Pericardium fibroblast (primary cell): Measurements from ENCODE around the gene MBD3L2. TPM values are rescaled to one million over a fixed set of nuclear protein-coding genes. Genes with fewer than 3 reads are reported as not detected.

Experiments used
- total RNA-seq: library from RNA; depleted of rRNA; stranded (reverse); fragments of >200 nt; gene quantifications from 2 replicates; pipeline ENCODE4 v1.2.3, GENCODE V29; 2015

Gene MBD3L2
- total RNA-seq: not detected in 2 replicates

DNA sequence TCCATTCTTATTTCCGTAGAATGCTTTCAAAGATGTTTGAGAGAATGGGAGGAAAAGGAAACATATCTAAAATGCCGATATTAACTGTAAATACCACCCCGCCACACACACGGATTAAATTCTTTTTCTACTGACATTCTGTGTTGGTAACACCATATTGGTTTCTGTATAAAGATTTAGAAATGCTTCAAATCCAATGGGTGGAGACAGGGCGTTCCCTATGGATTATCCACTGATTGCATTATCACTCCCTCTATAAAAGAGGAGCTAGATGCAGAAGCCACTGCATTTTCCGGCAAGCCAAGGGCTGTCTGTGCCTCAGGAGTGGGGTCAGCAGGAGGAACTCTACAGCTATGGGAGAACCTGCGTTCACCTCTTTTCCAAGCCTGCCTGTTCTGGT, at the start of gene MBD3L2:
MBD3L2 (plus strand) TSS at position 301 of the 400 bp plus-strand sequence; CDS start at position 354, 53 bp downstream.

DNA sequence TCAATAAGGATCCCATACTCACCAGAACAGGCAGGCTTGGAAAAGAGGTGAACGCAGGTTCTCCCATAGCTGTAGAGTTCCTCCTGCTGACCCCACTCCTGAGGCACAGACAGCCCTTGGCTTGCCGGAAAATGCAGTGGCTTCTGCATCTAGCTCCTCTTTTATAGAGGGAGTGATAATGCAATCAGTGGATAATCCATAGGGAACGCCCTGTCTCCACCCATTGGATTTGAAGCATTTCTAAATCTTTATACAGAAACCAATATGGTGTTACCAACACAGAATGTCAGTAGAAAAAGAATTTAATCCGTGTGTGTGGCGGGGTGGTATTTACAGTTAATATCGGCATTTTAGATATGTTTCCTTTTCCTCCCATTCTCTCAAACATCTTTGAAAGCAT, 27.8 kb upstream of the MBD3L2 start, which contains the start of gene MBD3L2B:
MBD3L2B (minus strand) TSS at position 101 of the 400 bp plus-strand sequence; CDS start at position 67, 34 bp downstream.

DNA sequence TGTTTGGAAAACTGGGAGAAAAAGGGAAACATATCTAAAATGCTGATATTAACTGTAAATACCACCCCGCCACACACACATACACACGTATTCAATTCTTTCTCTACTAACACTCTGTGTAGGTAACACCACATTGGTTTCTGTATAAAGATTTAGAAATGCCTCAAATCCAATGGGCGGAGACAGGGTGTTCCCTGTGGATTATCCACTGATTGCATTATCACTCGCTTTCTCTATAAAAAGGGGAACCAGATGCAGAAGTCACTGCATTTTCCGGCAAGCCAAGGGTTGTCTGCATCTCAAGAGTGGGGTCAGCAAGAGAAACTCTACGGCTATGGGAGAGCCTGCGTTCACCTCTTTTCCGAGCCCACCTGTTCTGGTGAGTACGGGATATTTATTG, 18.8 kb upstream of the MBD3L2 start, which contains the start of gene MBD3L5:
MBD3L5 (plus strand) TSS at position 301 of the 400 bp plus-strand sequence; CDS start at position 335, 34 bp downstream.

DNA sequence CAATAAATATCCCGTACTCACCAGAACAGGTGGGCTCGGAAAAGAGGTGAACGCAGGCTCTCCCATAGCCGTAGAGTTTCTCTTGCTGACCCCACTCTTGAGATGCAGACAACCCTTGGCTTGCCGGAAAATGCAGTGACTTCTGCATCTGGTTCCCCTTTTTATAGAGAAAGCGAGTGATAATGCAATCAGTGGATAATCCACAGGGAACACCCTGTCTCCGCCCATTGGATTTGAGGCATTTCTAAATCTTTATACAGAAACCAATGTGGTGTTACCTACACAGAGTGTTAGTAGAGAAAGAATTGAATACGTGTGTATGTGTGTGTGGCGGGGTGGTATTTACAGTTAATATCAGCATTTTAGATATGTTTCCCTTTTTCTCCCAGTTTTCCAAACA, 9.0 kb upstream of the MBD3L2 start, which contains the start of gene MBD3L4:
MBD3L4 (minus strand) TSS at position 101 of the 400 bp plus-strand sequence; CDS start at position 66, 35 bp downstream.

DNA sequence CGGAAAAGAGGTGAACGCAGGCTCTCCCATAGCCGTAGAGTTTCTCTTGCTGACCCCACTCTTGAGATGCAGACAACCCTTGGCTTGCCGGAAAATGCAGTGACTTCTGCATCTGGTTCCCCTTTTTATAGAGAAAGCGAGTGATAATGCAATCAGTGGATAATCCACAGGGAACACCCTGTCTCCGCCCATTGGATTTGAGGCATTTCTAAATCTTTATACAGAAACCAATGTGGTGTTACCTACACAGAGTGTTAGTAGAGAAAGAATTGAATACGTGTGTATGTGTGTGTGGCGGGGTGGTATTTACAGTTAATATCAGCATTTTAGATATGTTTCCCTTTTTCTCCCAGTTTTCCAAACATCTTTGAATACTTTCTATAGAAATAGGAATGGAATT, 9.5 kb downstream of the MBD3L2 start, which contains the start of gene MBD3L3:
MBD3L3 (minus strand) TSS at position 101 of the 400 bp plus-strand sequence; CDS start at position 30, 71 bp downstream.

DNA sequence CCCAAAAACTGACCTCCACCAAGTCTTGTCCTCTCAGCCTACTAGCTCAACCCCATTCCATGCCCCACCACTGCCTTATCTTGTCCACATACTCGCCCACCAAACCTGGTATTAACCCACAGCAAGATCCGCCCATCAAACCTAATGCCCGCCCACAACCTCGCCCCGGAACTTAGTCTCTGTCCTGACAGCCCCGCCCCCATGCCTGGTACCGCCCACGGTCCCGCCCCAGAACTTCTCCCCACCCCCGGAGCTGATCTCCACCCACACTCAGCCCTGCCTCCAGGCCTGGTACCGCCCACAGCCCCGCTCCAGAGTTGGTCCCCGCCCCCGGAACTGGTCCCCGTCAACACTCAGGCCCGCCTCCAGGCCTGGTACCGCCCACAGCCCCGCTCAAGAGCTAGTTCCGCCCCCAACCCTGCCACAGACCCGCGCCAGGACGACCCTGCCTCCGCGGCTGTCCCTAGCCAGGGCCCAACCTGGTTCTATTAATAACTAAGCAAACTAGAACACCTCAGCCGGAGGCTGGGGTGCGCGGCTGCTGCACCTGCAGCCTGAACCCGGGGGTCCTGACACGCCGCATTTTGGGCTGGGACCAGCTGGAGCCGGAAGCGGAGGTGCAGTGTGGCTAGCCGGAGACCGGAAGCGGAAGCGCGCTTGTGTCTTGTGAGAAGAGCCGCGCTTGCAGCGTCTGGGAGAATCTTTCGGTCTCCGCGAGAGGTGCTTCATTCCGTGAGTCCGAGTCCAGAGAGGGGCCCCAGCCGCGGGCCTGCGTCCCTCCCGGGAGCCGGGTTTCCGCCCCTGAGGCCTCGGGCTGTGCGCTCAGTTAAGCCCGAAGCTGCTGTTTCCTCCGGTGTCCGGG, 20.2 kb downstream of the MBD3L2 start, which contains the start of gene ZNF557:
ZNF557 (plus strand) TSS at position 662 of the 862 bp plus-strand sequence. CDS start 5,372 bp downstream, outside the sequence.

Other genes with a start within 250 kb of the MBD3L2 start
- not detected in 2 replicates for gene ADGRE1, start 161.7 kb upstream of the MBD3L2 start, total RNA-seq
- not detected in 2 replicates for gene MBD3L2B, start 27.9 kb upstream of the MBD3L2 start, total RNA-seq
- not detected in 2 replicates for gene MBD3L5, start 18.7 kb upstream of the MBD3L2 start, total RNA-seq
- gene MBD3L4, start 9.1 kb upstream of the MBD3L2 start, total RNA-seq: not detected in 2 replicates
- gene MBD3L3, start 9.4 kb downstream of the MBD3L2 start, total RNA-seq: not detected in 2 replicates
- gene ZNF557, start 20.4 kb downstream of the MBD3L2 start, total RNA-seq: 7.8 and 8.2 TPM in 2 replicates
- gene INSR, start 245.1 kb downstream of the MBD3L2 start, total RNA-seq: 17.2 and 28.4 TPM in 2 replicates